ENCODE data around the gene HORMAD2. TPM values are rescaled to one million over a fixed set of nuclear protein-coding genes. Genes with fewer than 3 reads are reported as not detected.

HORMAD2 gene
- total RNA-seq, 2 experiments from 2014 or later = not detected

- intact Hi-C loops (cut with micrococcal nuclease) = loop anchor here (2.0 kb wide), 2 partner anchors 25 to 39 kb away; no protein-coding TSS in a partner anchor
- CTCF ChIA-PET = interaction anchor here (0.7 to 1.6 kb wide), 6 partner anchors 15 to 136 kb away, joined by 3 to 4 read pairs (median 3); no protein-coding TSS in a partner anchor
- H3K4me3 Mint-ChIP-seq = no peak overlapping the region
These were observed 78.0 kb downstream of the HORMAD2 start for GRCh38 chr22:30158277-30158676.

GRCh38 chr22:30158744-30159500 is 78.7 kb downstream of the HORMAD2 start:
- no peak for DNase-seq
- CTCF ChIA-PET = interaction anchor here (0.6 to 1.6 kb wide), 5 partner anchors 19 to 522 kb away, joined by 3 to 6 read pairs (median 3); no protein-coding TSS in a partner anchor
- Mint-ChIP-seq H3K4me3 (no peak overlapping the region), H3K9me3 (no peaks in the 10 kb centered on the region), H3K36me3 (ENCODE audit: low read depth) (no peaks in the 10 kb centered on the region), H3K4me1 (ENCODE audit: low read depth) (peaks cover 63% of the 10 kb centered on the region), H3K27me3 (ENCODE audit: low read depth) (no peaks in the 10 kb centered on the region), H3K27ac (peak overlapping the region; percentile 93)
- intact Hi-C loops (cut with micrococcal nuclease) = loop anchor here (1.0 to 2.0 kb wide), 4 partner anchors 8 to 38 kb away; no protein-coding TSS in a partner anchor

More at GRCh38 chr22:30158277-30158676, 78.0 kb downstream of the HORMAD2 start:
- DNase-seq = no peak
- no peaks in the 10 kb centered on the region for H3K27me3 Mint-ChIP-seq (ENCODE audit: low read depth)
- H3K36me3 Mint-ChIP-seq (ENCODE audit: low read depth) = no peaks in the 10 kb centered on the region
- H3K27ac Mint-ChIP-seq = peak overlapping the region; percentile 93
- H3K9me3 Mint-ChIP-seq = no peaks in the 10 kb centered on the region
- H3K4me1 Mint-ChIP-seq (ENCODE audit: low read depth) = peaks cover 60% of the 10 kb centered on the region

- Mint-ChIP-seq H3K4me3 (no peak overlapping the region), H3K4me1 (ENCODE audit: low read depth) (peaks cover 63% of the 10 kb centered on the region), H3K27me3 (ENCODE audit: low read depth) (no peaks in the 10 kb centered on the region), H3K36me3 (ENCODE audit: low read depth) (no peaks in the 10 kb centered on the region), H3K9me3 (no peaks in the 10 kb centered on the region), H3K27ac (peak overlapping the region; percentile 93)
- DNase-seq = no peak
- CTCF ChIA-PET = interaction anchor here (0.6 to 1.6 kb wide), 5 partner anchors 18 to 523 kb away, joined by 3 to 6 read pairs (median 3); no protein-coding TSS in a partner anchor
- intact Hi-C loops (cut with micrococcal nuclease) = loop anchor here (1.0 to 10.0 kb wide), 5 partner anchors 8 to 585 kb away; no protein-coding TSS in a partner anchor
These were observed 79.5 kb downstream of the HORMAD2 start for GRCh38 chr22:30159561-30160353.

GRCh38 chr22:30161051-30161469 is 80.8 kb downstream of the HORMAD2 start:
- Mint-ChIP-seq H3K9me3 (no peaks in the 10 kb centered on the region), H3K27ac (peak overlapping the region; percentile 93), H3K4me3 (no peak overlapping the region), H3K4me1 (ENCODE audit: low read depth) (peaks cover 59% of the 10 kb centered on the region), H3K27me3 (ENCODE audit: low read depth) (no peaks in the 10 kb centered on the region), H3K36me3 (ENCODE audit: low read depth) (no peaks in the 10 kb centered on the region)
- CTCF ChIA-PET = interaction anchor here (0.6 to 0.7 kb wide), 3 partner anchors 20 to 102 kb away, joined by 3 to 4 read pairs (median 3); no protein-coding TSS in a partner anchor
- DNase-seq = no peak
- intact Hi-C loops (cut with micrococcal nuclease) = loop anchor here (10.0 kb wide), 1 partner anchor 584 kb away; no protein-coding TSS in a partner anchor

- CTCF ChIA-PET = interaction anchor here (1.0 to 5.5 kb wide), 3 partner anchors 11 to 29 kb away, joined by 3 to 26 read pairs (median 3); no protein-coding TSS in a partner anchor
- Mint-ChIP-seq H3K27ac (no peak overlapping the region), H3K27me3 (ENCODE audit: low read depth) (no peaks in the 10 kb centered on the region), H3K36me3 (ENCODE audit: low read depth) (no peaks in the 10 kb centered on the region), H3K9me3 (no peaks in the 10 kb centered on the region), H3K4me3 (peak overlapping the region; percentile 8), H3K4me1 (ENCODE audit: low read depth) (peaks cover 10% of the 10 kb centered on the region)
- no peak for DNase-seq
- intact Hi-C loops (cut with micrococcal nuclease) = loop anchor here (1.0 to 10.0 kb wide), 8 partner anchors 8 to 578 kb away; partner anchors contain the start of gene LIF
These were observed 87.0 kb downstream of the HORMAD2 start for GRCh38 chr22:30167296-30167695.

DNA sequence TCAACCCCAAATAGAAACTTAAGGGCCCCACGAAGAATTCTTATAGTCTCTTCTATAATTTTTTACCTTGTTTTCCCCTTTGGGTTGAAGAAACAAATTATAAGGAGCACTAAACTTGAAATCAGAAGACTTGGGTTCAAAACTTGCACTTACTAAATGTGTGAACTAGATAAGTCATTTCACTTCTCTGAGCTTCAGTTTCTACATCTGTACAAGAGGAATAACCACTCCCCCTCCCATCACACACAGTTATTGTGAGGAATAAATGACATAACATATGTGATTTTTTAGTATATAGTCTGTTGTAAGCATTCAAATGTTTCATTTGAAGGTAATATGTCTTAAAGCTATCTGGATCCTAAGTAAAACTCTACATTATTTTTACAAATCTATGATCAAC is 87.5 kb downstream of the HORMAD2 start:
- CTCF ChIA-PET = interaction anchor here (1.0 to 5.5 kb wide), 4 partner anchors 11 to 29 kb away, joined by 3 to 26 read pairs (median 3); no protein-coding TSS in a partner anchor
- DNase-seq = no peak
- H3K27ac Mint-ChIP-seq = no peak overlapping the region
- intact Hi-C loops (cut with micrococcal nuclease) = loop anchor here (1.0 to 10.0 kb wide), 8 partner anchors 8 to 577 kb away; partner anchors contain the start of gene LIF
- peaks cover 10% of the 10 kb centered on the region for H3K4me1 Mint-ChIP-seq (ENCODE audit: low read depth)
- no peaks in the 10 kb centered on the region for H3K27me3 Mint-ChIP-seq (ENCODE audit: low read depth)
- H3K36me3 Mint-ChIP-seq (ENCODE audit: low read depth) = no peaks in the 10 kb centered on the region
- no peak overlapping the region for H3K4me3 Mint-ChIP-seq
- H3K9me3 Mint-ChIP-seq = no peaks in the 10 kb centered on the region

DNA sequence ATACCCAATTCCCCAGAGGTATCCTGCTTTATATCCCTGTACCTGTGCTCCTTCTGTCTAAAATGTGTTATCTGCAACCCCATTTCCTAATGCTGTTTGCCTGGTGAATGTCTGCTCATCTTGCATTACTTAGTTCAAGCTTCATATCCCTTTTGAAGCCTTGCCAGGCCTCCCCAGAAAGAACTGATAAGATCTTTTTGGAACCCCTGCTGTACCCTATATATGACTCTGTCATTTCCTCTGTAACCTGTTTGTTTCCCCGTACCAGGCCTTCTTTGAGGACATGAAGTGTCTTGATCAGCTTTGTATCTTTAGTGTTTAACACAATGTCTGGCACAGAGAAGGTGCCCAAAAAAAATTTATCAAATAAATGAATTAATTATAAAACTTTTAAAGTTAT is 88.7 kb downstream of the HORMAD2 start:
- Mint-ChIP-seq H3K27ac (no peak overlapping the region), H3K27me3 (ENCODE audit: low read depth) (no peaks in the 10 kb centered on the region), H3K4me3 (no peak overlapping the region), H3K9me3 (no peaks in the 10 kb centered on the region), H3K4me1 (ENCODE audit: low read depth) (peaks cover 7% of the 10 kb centered on the region), H3K36me3 (ENCODE audit: low read depth) (no peaks in the 10 kb centered on the region)
- intact Hi-C loops (cut with micrococcal nuclease) = loop anchor here (10.0 kb wide), 1 partner anchor 576 kb away; no protein-coding TSS in a partner anchor
- DNase-seq = no peak
- CTCF ChIA-PET = interaction anchor here (0.7 to 5.5 kb wide), 2 partner anchors 9 to 16 kb away, joined by 3 to 26 read pairs; no protein-coding TSS in a partner anchor

DNA sequence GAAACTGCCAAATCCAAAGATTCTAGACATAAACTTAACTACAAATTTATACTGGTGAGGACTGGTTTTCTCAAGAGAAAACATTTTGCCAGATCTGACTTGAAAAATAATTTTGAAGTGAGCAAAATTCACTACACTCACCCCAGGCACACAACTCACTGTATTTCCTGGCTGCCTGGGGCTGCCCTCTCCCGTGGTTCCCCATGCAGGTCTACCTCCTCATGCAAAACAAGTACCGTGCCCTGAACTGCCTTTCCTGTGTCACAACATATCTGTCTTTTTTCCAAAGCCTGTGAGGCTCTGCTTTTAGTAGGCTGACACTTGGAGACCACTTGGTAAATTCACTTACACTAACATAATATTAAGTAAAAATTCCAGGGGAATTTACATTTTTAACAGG is 89.9 kb downstream of the HORMAD2 start:
- peaks cover 3% of the 10 kb centered on the region for H3K4me1 Mint-ChIP-seq (ENCODE audit: low read depth)
- H3K9me3 Mint-ChIP-seq = no peaks in the 10 kb centered on the region
- H3K36me3 Mint-ChIP-seq (ENCODE audit: low read depth) = no peaks in the 10 kb centered on the region
- DNase-seq = peak; percentile 82
- H3K27ac Mint-ChIP-seq = no peak overlapping the region
- CTCF ChIA-PET = no interaction called here
- no peaks in the 10 kb centered on the region for H3K27me3 Mint-ChIP-seq (ENCODE audit: low read depth)
- intact Hi-C loops (cut with micrococcal nuclease) = no loop called here
- no peak overlapping the region for H3K4me3 Mint-ChIP-seq

DNA sequence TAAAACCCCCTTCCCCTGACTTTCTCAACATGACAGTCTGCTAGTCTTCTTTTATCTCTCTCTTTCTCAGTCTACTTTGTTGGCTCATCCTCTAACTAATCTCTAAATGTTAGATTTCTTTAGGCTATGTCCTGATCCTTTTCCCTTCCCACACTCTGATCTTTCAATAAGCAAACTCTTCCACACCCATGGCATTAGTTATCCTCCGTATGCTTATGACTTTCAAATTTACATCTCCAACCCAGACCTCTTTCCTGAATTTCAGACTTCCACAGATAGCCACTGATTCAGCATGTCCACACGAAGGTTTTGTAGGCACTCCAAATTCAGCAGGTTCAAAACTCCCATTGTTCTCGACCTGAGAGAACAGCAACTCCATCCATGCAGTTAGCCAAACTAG is 90.7 kb downstream of the HORMAD2 start:
- DNase-seq = no peak
- Mint-ChIP-seq H3K36me3 (ENCODE audit: low read depth) (no peaks in the 10 kb centered on the region), H3K4me3 (no peak overlapping the region), H3K27ac (no peak overlapping the region), H3K27me3 (ENCODE audit: low read depth) (no peaks in the 10 kb centered on the region), H3K9me3 (no peaks in the 10 kb centered on the region), H3K4me1 (ENCODE audit: low read depth) (peaks cover 9% of the 10 kb centered on the region)
- CTCF ChIA-PET = no interaction called here
- intact Hi-C loops (cut with micrococcal nuclease) = no loop called here

DNA sequence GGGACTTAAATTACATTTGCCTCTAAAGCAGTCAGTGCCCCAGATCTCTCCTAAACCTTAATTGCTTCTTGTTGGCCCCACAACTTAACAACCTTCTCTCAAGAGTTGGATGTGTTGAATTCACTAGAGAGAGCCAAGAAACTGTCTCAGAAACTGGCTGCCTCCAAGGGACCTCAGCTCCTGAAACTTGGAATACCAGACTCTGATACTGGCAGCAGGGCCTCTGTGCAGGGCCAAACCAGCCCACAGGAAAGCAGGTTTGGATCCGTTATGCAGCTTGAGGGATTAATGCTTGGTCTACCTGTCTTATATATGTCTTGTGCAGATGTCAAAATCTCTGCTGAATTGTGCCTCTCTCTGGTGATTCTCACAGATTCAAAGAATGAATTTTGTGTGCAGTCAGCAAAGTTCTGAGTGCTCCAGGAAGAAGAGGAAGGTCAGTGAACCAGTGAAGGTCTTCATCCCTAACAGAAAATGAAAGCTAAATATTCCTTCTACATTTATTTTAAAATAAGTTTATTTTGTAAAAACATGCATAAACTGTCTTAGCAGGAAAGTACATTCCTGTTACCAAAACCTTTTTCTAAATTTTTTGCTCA is 95.5 kb downstream of the HORMAD2 start:
- CTCF ChIA-PET = interaction anchor here (1.4 kb wide), 1 partner anchor 67 kb away, joined by 4 read pairs; no protein-coding TSS in a partner anchor
- Mint-ChIP-seq H3K4me3 (no peak overlapping the region), H3K4me1 (ENCODE audit: low read depth) (peaks cover 51% of the 10 kb centered on the region), H3K27me3 (ENCODE audit: low read depth) (no peaks in the 10 kb centered on the region), H3K27ac (peak overlapping the region; percentile 62), H3K36me3 (ENCODE audit: low read depth) (no peaks in the 10 kb centered on the region), H3K9me3 (no peaks in the 10 kb centered on the region)
- no peak for DNase-seq
- intact Hi-C loops (cut with micrococcal nuclease) = no loop called here

GRCh38 chr22:30176431-30176830 is 96.2 kb downstream of the HORMAD2 start:
- H3K27me3 Mint-ChIP-seq (ENCODE audit: low read depth) = no peaks in the 10 kb centered on the region
- H3K27ac Mint-ChIP-seq = peak overlapping the region; percentile 39
- H3K4me3 Mint-ChIP-seq = no peak overlapping the region
- no peaks in the 10 kb centered on the region for H3K36me3 Mint-ChIP-seq (ENCODE audit: low read depth)
- H3K9me3 Mint-ChIP-seq = no peaks in the 10 kb centered on the region
- CTCF ChIA-PET = interaction anchor here (1.4 kb wide), 1 partner anchor 68 kb away, joined by 4 read pairs; no protein-coding TSS in a partner anchor
- H3K4me1 Mint-ChIP-seq (ENCODE audit: low read depth) = peaks cover 57% of the 10 kb centered on the region
- DNase-seq = no peak
- intact Hi-C loops (cut with micrococcal nuclease) = no loop called here

All from activated naive CD4-positive, alpha-beta T cell treated with anti-CD3 and anti-CD28 coated beads for 36 hours (primary cell).